Mesendoderm (in vitro differentiated cells): ENCODE results near the gene PRSS2.
"Not testable (repeated sequence)": the region's sequence is repeated elsewhere in the genome, so short reads cannot be mapped to it uniquely, and the experiment has no call there.

ENCODE experiments used
- DNase-seq: peaks from one replicate; pipeline ENCODE4 v3.0.0; 2013
- H2AK5ac ChIP-seq: 2 replicates; pipeline ENCODE4 v1.6.1; 2013; ENCODE audit warnings: low read length, inconsistent platforms
- H2BK120ac ChIP-seq: 2 replicates; pipeline ENCODE4 v1.6.1; 2013; ENCODE audit warnings: low read depth, mild to moderate bottlenecking, low read length, moderate library complexity, mixed read lengths
- H2BK15ac ChIP-seq: replicated peaks from 2 replicates; pipeline ENCODE4 v1.6.1; 2013; ENCODE audit warnings: low read depth, mild to moderate bottlenecking, moderate library complexity
- H2BK5ac ChIP-seq: 2 replicates; pipeline ENCODE4 v1.6.1; 2013; ENCODE audit warnings: low read length, inconsistent platforms
- H3K18ac ChIP-seq: 2 replicates; pipeline ENCODE4 v1.6.1; 2013; ENCODE audit warnings: mild to moderate bottlenecking, low read length, mixed read lengths
- H3K23ac ChIP-seq: one replicate; pipeline ENCODE4 v1.6.1; 2013; ENCODE audit warnings: low read length
- H3K27ac ChIP-seq: 2 replicates; pipeline ENCODE4 v1.5.1; 2013; ENCODE audit warnings: low read depth, mild to moderate bottlenecking, inconsistent platforms, low read length, moderate library complexity
- H3K27me3 ChIP-seq: 2 replicates; pipeline ENCODE4 v1.6.1; 2013; ENCODE audit warnings: low read length, control low read depth, mild to moderate bottlenecking, inconsistent platforms; ENCODE audit not compliant: insufficient read depth, poor library complexity
- H3K36me3 ChIP-seq: 2 replicates; pipeline ENCODE4 v1.6.1; 2013; ENCODE audit warnings: low read length, inconsistent platforms; ENCODE audit not compliant: control insufficient read depth, insufficient read depth
- H3K4ac ChIP-seq: one replicate; pipeline ENCODE4 v1.6.1; 2013; ENCODE audit warnings: low read depth, mild to moderate bottlenecking, low read length, moderate library complexity
- H3K4me1 ChIP-seq: 2 replicates; pipeline ENCODE4 v1.6.1; 2013; ENCODE audit warnings: low read depth, low read length, inconsistent platforms; ENCODE audit not compliant: control insufficient read depth
- H3K4me2 ChIP-seq: 2 replicates; pipeline ENCODE4 v1.6.1; 2013; ENCODE audit warnings: low read length
- H3K4me3 ChIP-seq: 2 replicates; pipeline ENCODE4 v1.5.1; 2013; ENCODE audit warnings: mild to moderate bottlenecking, low read length
- H3K56ac ChIP-seq: one replicate; pipeline ENCODE4 v1.6.1; 2013; ENCODE audit warnings: low read length
- H3K79me1 ChIP-seq: 2 replicates; pipeline ENCODE4 v1.6.1; 2013; ENCODE audit warnings: low read length, inconsistent platforms
- H3K79me2 ChIP-seq: 2 replicates; pipeline ENCODE4 v1.6.1; 2013; ENCODE audit warnings: mild to moderate bottlenecking, low read length; ENCODE audit not compliant: control insufficient read depth, insufficient read depth
- H3K9ac ChIP-seq: 2 replicates; pipeline ENCODE4 v1.6.1; 2013; ENCODE audit warnings: low read length, inconsistent platforms
- H4K5ac ChIP-seq: one replicate; pipeline ENCODE4 v1.6.1; 2013; ENCODE audit warnings: low read length
- H4K8ac ChIP-seq: one replicate; pipeline ENCODE4 v1.6.1; 2013; ENCODE audit warnings: low read depth, mild to moderate bottlenecking, control low read depth, low read length, moderate library complexity
- WGBS: extraction: QIAGEN DNeasy Blood & Tissue Kit; methylation state at CpG from one replicate; pipeline ENCODE4 v1.1.7; 2013; ENCODE audit warnings: low lambda C conversion rate, missing lambda C conversion rate; ENCODE audit not compliant: insufficient coverage; ENCODE audit errors: extremely low coverage; 5-methylcytosine and 5-hydroxymethylcytosine counted together

PRSS2 gene

DNA sequence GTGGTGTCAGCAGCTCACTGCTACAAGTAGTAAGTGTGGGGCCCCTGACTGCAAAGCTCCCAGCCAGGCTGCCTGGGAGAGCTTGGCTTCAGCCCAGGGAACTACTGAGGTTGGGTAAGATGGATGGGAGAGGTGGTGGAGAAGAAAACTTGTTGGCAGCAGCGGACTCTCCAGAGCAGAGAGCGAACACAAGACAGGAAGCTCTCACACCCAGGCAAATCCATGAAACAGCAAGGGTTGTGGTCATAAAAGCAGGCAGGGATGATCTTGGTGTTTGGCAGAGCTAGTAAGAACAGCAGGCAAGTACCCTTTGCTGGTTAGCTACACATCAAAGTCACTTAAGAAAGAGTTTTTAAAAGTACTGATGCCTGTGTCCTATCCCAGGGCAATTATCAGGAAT, 9.2 kb upstream of the PRSS2 start:
- H3K27me3 ChIP-seq, H3K4me1 ChIP-seq, H3K56ac ChIP-seq, H3K23ac ChIP-seq, H4K5ac ChIP-seq, H2BK15ac ChIP-seq, H2BK120ac ChIP-seq, H3K79me2 ChIP-seq, H3K18ac ChIP-seq, H3K79me1 ChIP-seq, H4K8ac ChIP-seq, H3K4me3 ChIP-seq, H3K36me3 ChIP-seq, H3K4ac ChIP-seq, DNase-seq, H2BK5ac ChIP-seq, H3K4me2 ChIP-seq, H3K27ac ChIP-seq, H2AK5ac ChIP-seq, H3K9ac ChIP-seq: not testable (repeated sequence)
- no CpG with 5 or more reads among the region's 2 CpGs for WGBS

DNA sequence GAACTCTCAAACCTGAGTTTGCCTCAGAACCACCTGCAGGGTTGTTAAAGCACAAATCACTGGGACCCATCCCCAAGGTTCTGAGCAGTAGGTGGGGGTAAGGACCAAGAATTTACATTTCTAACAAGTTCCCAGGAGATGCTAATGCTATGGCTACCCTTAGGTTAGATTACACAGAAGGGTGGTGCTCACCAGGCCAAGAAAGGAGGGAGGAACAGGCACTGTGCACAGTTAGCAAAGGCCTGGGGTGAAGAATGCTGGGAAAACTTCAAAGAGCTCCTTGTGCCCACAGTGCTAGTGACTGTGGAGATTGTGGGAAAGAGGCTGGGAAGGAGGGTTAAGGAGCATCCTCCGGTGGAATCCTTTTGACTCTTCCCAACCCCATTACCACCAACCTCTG, 8.7 kb upstream of the PRSS2 start:
- Histone ChIP-seq H2BK5ac (no peak overlapping the region), H2AK5ac (no peak overlapping the region), H3K27ac (no peak overlapping the region), H3K56ac (no peak overlapping the region), H3K9ac (no peak overlapping the region), H3K23ac (no peak overlapping the region), H3K4me3 (no peak overlapping the region), H3K4ac (no peak overlapping the region), H3K79me2 (no peaks in the 10 kb centered on the region), H3K79me1 (no peaks in the 10 kb centered on the region), H2BK15ac (no peak overlapping the region), H3K4me1 (no peaks in the 10 kb centered on the region), H3K27me3 (no peaks in the 10 kb centered on the region), H3K36me3 (no peaks in the 10 kb centered on the region), H2BK120ac (no peak overlapping the region), H3K4me2 (no peak overlapping the region), H4K8ac (no peak overlapping the region), H3K18ac (no peak overlapping the region), H4K5ac (no peak overlapping the region)
- no CpG with 5 or more reads among the region's 1 CpG for WGBS
- no peak for DNase-seq

DNA sequence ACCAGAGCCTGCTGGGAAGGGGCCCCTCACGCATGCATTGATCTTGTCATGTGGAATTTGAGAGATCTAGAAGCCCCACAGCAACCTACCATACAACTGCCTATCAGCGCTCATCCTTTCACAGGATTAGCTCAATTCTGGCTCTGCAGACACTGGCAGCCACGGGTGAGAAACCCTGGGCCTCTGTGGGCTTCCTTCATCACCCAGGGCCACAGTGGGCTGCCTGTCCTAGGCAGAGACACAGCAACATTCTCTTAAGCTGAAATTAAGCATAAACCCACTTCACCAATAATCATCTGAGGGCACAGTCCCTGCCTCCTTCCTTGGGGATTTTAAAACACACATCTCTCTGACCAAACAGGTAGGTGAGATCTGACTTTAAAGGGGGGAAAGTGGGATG, 3.3 kb upstream of the PRSS2 start:
- Histone ChIP-seq H3K27ac (no peak overlapping the region), H3K4me2 (no peak overlapping the region), H3K27me3 (no peaks in the 10 kb centered on the region), H3K23ac (no peak overlapping the region), H2AK5ac (no peak overlapping the region), H3K4me3 (no peak overlapping the region), H2BK5ac (no peak overlapping the region), H3K9ac (no peak overlapping the region), H2BK15ac (no peak overlapping the region), H3K79me2 (no peaks in the 10 kb centered on the region), H2BK120ac (no peak overlapping the region), H3K4me1 (peaks cover 6% of the 10 kb centered on the region), H3K18ac (no peak overlapping the region), H4K8ac (no peak overlapping the region), H3K56ac (no peak overlapping the region), H3K4ac (no peak overlapping the region), H4K5ac (no peak overlapping the region), H3K79me1 (no peaks in the 10 kb centered on the region), H3K36me3 (no peaks in the 10 kb centered on the region)
- DNase-seq: no peak
- WGBS: no CpG with 5 or more reads among the region's 3 CpGs

DNA sequence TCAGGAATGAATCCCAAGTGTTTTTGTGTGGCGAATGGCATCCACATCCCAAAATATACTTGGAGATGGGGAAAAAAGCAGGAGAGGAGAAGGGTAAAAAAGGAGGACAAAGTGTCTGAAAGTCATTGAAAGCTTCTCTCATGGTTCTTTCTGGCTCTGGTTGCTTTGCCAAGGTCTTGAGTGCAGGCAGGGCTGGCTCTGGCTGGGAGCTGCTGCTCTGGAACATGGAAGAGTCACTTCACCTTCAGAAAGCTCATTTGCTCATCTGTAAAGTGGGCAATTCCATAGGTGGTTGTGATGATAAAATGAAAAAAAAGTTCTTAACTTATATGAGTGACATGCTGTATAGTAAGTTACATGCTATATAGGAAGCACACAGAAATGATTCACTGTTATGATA, 2.9 kb upstream of the PRSS2 start:
- DNase-seq: no peak
- Histone ChIP-seq H3K27me3 (no peaks in the 10 kb centered on the region), H2AK5ac (no peak overlapping the region)

DNA sequence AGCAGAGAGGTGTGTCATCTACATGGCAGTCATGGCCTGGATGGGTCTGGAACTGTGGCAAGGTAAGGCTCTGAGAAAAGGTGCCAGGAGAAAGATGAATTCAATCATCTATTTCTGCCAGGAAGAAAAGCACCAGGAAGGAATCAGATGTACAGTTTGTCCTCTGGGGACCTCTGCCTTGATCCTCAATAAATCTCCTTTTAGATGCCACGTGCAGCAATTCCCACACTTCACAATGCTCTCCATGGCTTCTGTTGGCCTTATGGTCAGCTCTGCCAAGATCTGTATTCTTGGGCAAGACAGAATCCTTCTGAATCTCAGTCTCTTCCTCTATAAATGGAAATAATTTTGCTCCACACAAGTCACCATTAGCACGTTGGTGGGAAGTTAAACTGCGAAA, 1.9 kb upstream of the PRSS2 start:
- not testable (repeated sequence) for H2AK5ac ChIP-seq

More for the DNA sequence above, 2.9 kb upstream of the PRSS2 start:
- H3K4ac ChIP-seq: no peak overlapping the region
- no peak overlapping the region for H3K18ac ChIP-seq
- no peak overlapping the region for H3K4me3 ChIP-seq
- no peak overlapping the region for H4K8ac ChIP-seq
- H4K5ac ChIP-seq: no peak overlapping the region
- H3K4me1 ChIP-seq: peaks cover 6% of the 10 kb centered on the region
- no peaks in the 10 kb centered on the region for H3K79me2 ChIP-seq
- no peak overlapping the region for H2BK15ac ChIP-seq
- no peaks in the 10 kb centered on the region for H3K79me1 ChIP-seq
- no CpG with 5 or more reads among the region's 1 CpG for WGBS
- no peak overlapping the region for H3K56ac ChIP-seq
- H3K36me3 ChIP-seq: no peaks in the 10 kb centered on the region
- H3K27ac ChIP-seq: no peak overlapping the region
- H3K4me2 ChIP-seq: no peak overlapping the region
- H2BK5ac ChIP-seq: no peak overlapping the region
- no peak overlapping the region for H3K9ac ChIP-seq
- no peak overlapping the region for H3K23ac ChIP-seq
- no peak overlapping the region for H2BK120ac ChIP-seq

DNA sequence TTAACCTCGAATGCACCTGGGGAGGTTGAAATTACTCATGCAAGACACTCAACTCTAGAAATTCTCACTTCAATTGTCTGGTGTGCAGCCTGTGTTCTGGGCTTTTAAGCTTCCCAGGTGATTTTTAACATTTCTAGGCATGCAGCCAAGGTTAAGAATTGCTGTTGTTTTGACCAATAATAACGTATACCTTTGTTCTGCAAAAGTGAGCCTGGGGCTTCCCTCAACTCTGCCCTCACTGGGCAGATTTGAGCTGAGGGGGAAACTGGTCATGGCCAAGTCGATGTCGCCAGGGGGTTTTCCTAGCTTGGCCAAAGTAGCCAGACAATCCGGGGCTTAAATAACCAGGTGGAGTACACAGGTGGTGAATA, 568 bp downstream of the PRSS2 start:
- Histone ChIP-seq H3K36me3 (no peaks in the 10 kb centered on the region), H3K56ac (no peak overlapping the region)
- no CpG with 5 or more reads among the region's 5 CpGs for WGBS

More for the DNA sequence above, 1.9 kb upstream of the PRSS2 start:
- H3K56ac ChIP-seq, H3K4me1 ChIP-seq, H3K27me3 ChIP-seq, H3K79me1 ChIP-seq, H3K36me3 ChIP-seq, H3K4me3 ChIP-seq, H3K4me2 ChIP-seq, H4K5ac ChIP-seq, H2BK5ac ChIP-seq, H3K23ac ChIP-seq, H3K9ac ChIP-seq, DNase-seq, H2BK120ac ChIP-seq, H2BK15ac ChIP-seq, H3K18ac ChIP-seq, H3K27ac ChIP-seq, H3K4ac ChIP-seq, H4K8ac ChIP-seq, H3K79me2 ChIP-seq: not testable (repeated sequence)
- no CpG with 5 or more reads among the region's 3 CpGs for WGBS

More for the DNA sequence above, 568 bp downstream of the PRSS2 start:
- Histone ChIP-seq H3K23ac (no peak overlapping the region), H3K79me2 (no peaks in the 10 kb centered on the region), H2BK15ac (no peak overlapping the region), H2BK5ac (no peak overlapping the region), H3K9ac (no peak overlapping the region), H3K27ac (no peak overlapping the region), H3K79me1 (no peaks in the 10 kb centered on the region), H2AK5ac (no peak overlapping the region), H3K18ac (no peak overlapping the region), H3K4me2 (no peak overlapping the region), H3K4ac (no peak overlapping the region), H3K4me1 (peaks cover 6% of the 10 kb centered on the region), H4K5ac (no peak overlapping the region), H4K8ac (no peak overlapping the region), H3K4me3 (no peak overlapping the region), H3K27me3 (no peaks in the 10 kb centered on the region), H2BK120ac (no peak overlapping the region)
- DNase-seq: no peak
